ENCODE data around the gene DCANP1.
A peak's percentile ranks its signal among the peaks of the same experiment; 100 is the strongest.

Gene DCANP1

GRCh38 chr5:135429301-135430134, 17.6 kb downstream of the DCANP1 start:
- Mint-ChIP-seq H3K4me1 (no peaks in the 10 kb centered on the region), H3K4me3 (no peak overlapping the region), H3K27me3 (peaks cover 62% of the 10 kb centered on the region), H3K27ac (ENCODE audit: low read depth) (no peak overlapping the region), H3K9me3 (peaks cover 10% of the 10 kb centered on the region), H3K36me3 (ENCODE audit: insufficient read depth) (peaks cover 1% of the 10 kb centered on the region)
- no peak for DNase-seq (ENCODE audit: low spot score in 2 of 2)
- no peak for ATAC-seq (replicated peaks; ENCODE audit: extremely low read depth, poor library complexity, severe bottlenecking)

GRCh38 chr5:135428586-135428985, 18.6 kb downstream of the DCANP1 start:
- H3K27ac Mint-ChIP-seq (ENCODE audit: low read depth) = no peak overlapping the region
- ATAC-seq (replicated peaks; ENCODE audit: extremely low read depth, poor library complexity, severe bottlenecking) (no peak), DNase-seq (ENCODE audit: low spot score in 2 of 2) (no peak)
- no peak overlapping the region for H3K4me3 Mint-ChIP-seq
- peaks cover 10% of the 10 kb centered on the region for H3K9me3 Mint-ChIP-seq
- H3K36me3 Mint-ChIP-seq (ENCODE audit: insufficient read depth) = peaks cover 1% of the 10 kb centered on the region
- H3K4me1 Mint-ChIP-seq = no peaks in the 10 kb centered on the region
- peaks cover 68% of the 10 kb centered on the region for H3K27me3 Mint-ChIP-seq

GRCh38 chr5:135426102-135427082, 20.8 kb downstream of the DCANP1 start:
- Mint-ChIP-seq H3K27me3 (peaks cover 86% of the 10 kb centered on the region), H3K36me3 (ENCODE audit: insufficient read depth) (no peaks in the 10 kb centered on the region), H3K9me3 (peaks cover 10% of the 10 kb centered on the region), H3K27ac (ENCODE audit: low read depth) (no peak overlapping the region), H3K4me1 (no peaks in the 10 kb centered on the region), H3K4me3 (no peak overlapping the region)
- no peak for DNase-seq (ENCODE audit: low spot score in 2 of 2)
- peak; percentile 65 for ATAC-seq (replicated peaks; ENCODE audit: extremely low read depth, poor library complexity, severe bottlenecking)

- H3K27me3 Mint-ChIP-seq = peaks cover 86% of the 10 kb centered on the region
- no peak overlapping the region for H3K27ac Mint-ChIP-seq (ENCODE audit: low read depth)
- peaks cover 10% of the 10 kb centered on the region for H3K9me3 Mint-ChIP-seq
- ATAC-seq (replicated peaks; ENCODE audit: extremely low read depth, poor library complexity, severe bottlenecking) = no peak
- no peak for DNase-seq (ENCODE audit: low spot score in 2 of 2)
- no peaks in the 10 kb centered on the region for H3K36me3 Mint-ChIP-seq (ENCODE audit: insufficient read depth)
- no peak overlapping the region for H3K4me3 Mint-ChIP-seq
- H3K4me1 Mint-ChIP-seq = no peaks in the 10 kb centered on the region
Observed at GRCh38 chr5:135425641-135426040, 21.5 kb downstream of the DCANP1 start.

GRCh38 chr5:135423846-135424168, 23.3 kb downstream of the DCANP1 start:
- peaks cover 88% of the 10 kb centered on the region for H3K27me3 Mint-ChIP-seq
- H3K4me1 Mint-ChIP-seq = no peaks in the 10 kb centered on the region
- H3K4me3 Mint-ChIP-seq = no peak overlapping the region
- no peaks in the 10 kb centered on the region for H3K36me3 Mint-ChIP-seq (ENCODE audit: insufficient read depth)
- H3K27ac Mint-ChIP-seq (ENCODE audit: low read depth) = no peak overlapping the region
- DNase-seq (ENCODE audit: low spot score in 2 of 2) (no peak), ATAC-seq (replicated peaks; ENCODE audit: extremely low read depth, poor library complexity, severe bottlenecking) (no peak)
- H3K9me3 Mint-ChIP-seq = peaks cover 15% of the 10 kb centered on the region

GRCh38 chr5:135423146-135423845, 23.9 kb downstream of the DCANP1 start:
- no peak for DNase-seq (ENCODE audit: low spot score in 2 of 2)
- Mint-ChIP-seq H3K4me3 (no peak overlapping the region), H3K27ac (ENCODE audit: low read depth) (no peak overlapping the region), H3K27me3 (peaks cover 88% of the 10 kb centered on the region), H3K9me3 (peaks cover 10% of the 10 kb centered on the region), H3K36me3 (ENCODE audit: insufficient read depth) (no peaks in the 10 kb centered on the region), H3K4me1 (no peaks in the 10 kb centered on the region)
- no peak for ATAC-seq (replicated peaks; ENCODE audit: extremely low read depth, poor library complexity, severe bottlenecking)

- ATAC-seq (replicated peaks; ENCODE audit: extremely low read depth, poor library complexity, severe bottlenecking) = no peak
- Mint-ChIP-seq H3K36me3 (ENCODE audit: insufficient read depth) (no peaks in the 10 kb centered on the region), H3K9me3 (peaks cover 9% of the 10 kb centered on the region), H3K4me3 (no peak overlapping the region), H3K27ac (ENCODE audit: low read depth) (no peak overlapping the region), H3K4me1 (no peaks in the 10 kb centered on the region), H3K27me3 (peaks cover 93% of the 10 kb centered on the region)
- no peak for DNase-seq (ENCODE audit: low spot score in 2 of 2)
Observed at GRCh38 chr5:135422419-135422818, 24.7 kb downstream of the DCANP1 start.

- H3K9me3 Mint-ChIP-seq = peaks cover 9% of the 10 kb centered on the region
- ATAC-seq (replicated peaks; ENCODE audit: extremely low read depth, poor library complexity, severe bottlenecking) (no peak), DNase-seq (ENCODE audit: low spot score in 2 of 2) (no peak)
- no peaks in the 10 kb centered on the region for H3K36me3 Mint-ChIP-seq (ENCODE audit: insufficient read depth)
- no peak overlapping the region for H3K4me3 Mint-ChIP-seq
- H3K27ac Mint-ChIP-seq (ENCODE audit: low read depth) = no peak overlapping the region
- H3K27me3 Mint-ChIP-seq = peaks cover 87% of the 10 kb centered on the region
- H3K4me1 Mint-ChIP-seq = no peaks in the 10 kb centered on the region
Observed at GRCh38 chr5:135417083-135417482, 30.1 kb downstream of the DCANP1 start.

GRCh38 chr5:135405082-135405481, 42.1 kb downstream of the DCANP1 start:
- Mint-ChIP-seq H3K27ac (ENCODE audit: low read depth) (no peak overlapping the region), H3K4me3 (no peak overlapping the region), H3K27me3 (no peaks in the 10 kb centered on the region), H3K36me3 (ENCODE audit: insufficient read depth) (no peaks in the 10 kb centered on the region), H3K9me3 (no peaks in the 10 kb centered on the region), H3K4me1 (no peaks in the 10 kb centered on the region)
- DNase-seq (ENCODE audit: low spot score in 2 of 2) = no peak
- no peak for ATAC-seq (replicated peaks; ENCODE audit: extremely low read depth, poor library complexity, severe bottlenecking)

- peaks cover 13% of the 10 kb centered on the region for H3K4me1 Mint-ChIP-seq
- no peaks in the 10 kb centered on the region for H3K27me3 Mint-ChIP-seq
- H3K9me3 Mint-ChIP-seq = no peaks in the 10 kb centered on the region
- H3K27ac Mint-ChIP-seq (ENCODE audit: low read depth) = no peak overlapping the region
- DNase-seq (ENCODE audit: low spot score in 2 of 2) = no peak
- peaks cover 4% of the 10 kb centered on the region for H3K36me3 Mint-ChIP-seq (ENCODE audit: insufficient read depth)
- no peak overlapping the region for H3K4me3 Mint-ChIP-seq
- no peak for ATAC-seq (replicated peaks; ENCODE audit: extremely low read depth, poor library complexity, severe bottlenecking)
Observed at GRCh38 chr5:135402031-135402430, 45.1 kb downstream of the DCANP1 start.

- Mint-ChIP-seq H3K4me1 (peaks cover 21% of the 10 kb centered on the region), H3K4me3 (peak overlapping the region; percentile 16), H3K9me3 (no peaks in the 10 kb centered on the region), H3K27me3 (no peaks in the 10 kb centered on the region), H3K36me3 (ENCODE audit: insufficient read depth) (peaks cover 4% of the 10 kb centered on the region), H3K27ac (ENCODE audit: low read depth) (peak overlapping the region; percentile 36)
- ATAC-seq (replicated peaks; ENCODE audit: extremely low read depth, poor library complexity, severe bottlenecking) (no peak), DNase-seq (ENCODE audit: low spot score in 2 of 2) (no peak)
Observed at GRCh38 chr5:135400866-135401265, 46.3 kb downstream of the DCANP1 start.

GRCh38 chr5:135399794-135400542, 47.2 kb downstream of the DCANP1 start:
- ATAC-seq (replicated peaks; ENCODE audit: extremely low read depth, poor library complexity, severe bottlenecking) (no peak), DNase-seq (ENCODE audit: low spot score in 2 of 2) (no peak)
- Mint-ChIP-seq H3K27me3 (no peaks in the 10 kb centered on the region), H3K4me3 (peak overlapping the region; percentile 84), H3K36me3 (ENCODE audit: insufficient read depth) (peaks cover 4% of the 10 kb centered on the region), H3K9me3 (no peaks in the 10 kb centered on the region), H3K27ac (ENCODE audit: low read depth) (peak overlapping the region; percentile 94), H3K4me1 (peaks cover 28% of the 10 kb centered on the region)
